ENCODE data around the gene XPO1. TPM values are rescaled to one million over a fixed set of nuclear protein-coding genes. Genes with fewer than 3 reads are reported as not detected.
"Not testable (repeated sequence)": the region's sequence is repeated elsewhere in the genome, so short reads cannot be mapped to it uniquely, and the experiment has no call there.

XPO1 gene
- total RNA-seq, 1 donor = 160 TPM

GRCh38 chr2:61470122-61470951 is 67.8 kb downstream of the XPO1 start:
- Histone ChIP-seq H4K20me1 (ENCODE audit: insufficient read depth, low read length) (peaks cover 17% of the 10 kb centered on the region), H3K27me3 (ENCODE audit: insufficient read depth, low read length) (no peaks in the 10 kb centered on the region), H3K36me3 (ENCODE audit: insufficient read depth, low read length) (peaks cover 5% of the 10 kb centered on the region), H3K27ac (ENCODE audit: low read depth, low read length) (peak overlapping the region; percentile 73), H2AFZ (ENCODE audit: low read length) (peak overlapping the region; percentile 65), H3K4me1 (ENCODE audit: insufficient read depth, low read length) (peaks cover 6% of the 10 kb centered on the region), H3K79me2 (ENCODE audit: insufficient read depth, low read length) (peaks cover 65% of the 10 kb centered on the region), H3K9me3 (ENCODE audit: low read depth, low read length) (no peaks in the 10 kb centered on the region), H3K4me3 (ENCODE audit: insufficient read depth, low read length) (peak overlapping the region; percentile 91), H3K4me2 (ENCODE audit: insufficient read depth, low read length) (peak overlapping the region; percentile 85)
- DNase-seq (ENCODE audit: insufficient read length, low spot score, missing footprints) = peak; percentile 96
- no peak for TF ChIP-seq CTCF (IDR thresholded peaks at IDR 0.05; ENCODE audit: extremely low read depth, low read depth, low read length)

GRCh38 chr2:61469424-61470121 is 68.6 kb downstream of the XPO1 start:
- Histone ChIP-seq H3K27me3 (ENCODE audit: insufficient read depth, low read length) (no peaks in the 10 kb centered on the region), H3K9me3 (ENCODE audit: low read depth, low read length) (no peaks in the 10 kb centered on the region), H3K36me3 (ENCODE audit: insufficient read depth, low read length) (peaks cover 5% of the 10 kb centered on the region), H3K4me3 (ENCODE audit: insufficient read depth, low read length) (peak overlapping the region; percentile 91), H3K79me2 (ENCODE audit: insufficient read depth, low read length) (peaks cover 73% of the 10 kb centered on the region), H2AFZ (ENCODE audit: low read length) (peak overlapping the region; percentile 65), H3K4me2 (ENCODE audit: insufficient read depth, low read length) (peak overlapping the region; percentile 85), H3K4me1 (ENCODE audit: insufficient read depth, low read length) (peaks cover 6% of the 10 kb centered on the region), H4K20me1 (ENCODE audit: insufficient read depth, low read length) (peaks cover 19% of the 10 kb centered on the region), H3K27ac (ENCODE audit: low read depth, low read length) (peak overlapping the region; percentile 73)
- DNase-seq (ENCODE audit: insufficient read length, low spot score, missing footprints) = peak; percentile 89
- no peak for TF ChIP-seq CTCF (IDR thresholded peaks at IDR 0.05; ENCODE audit: extremely low read depth, low read depth, low read length)

GRCh38 chr2:61468231-61468630 is 69.9 kb downstream of the XPO1 start:
- not testable (repeated sequence) for H3K27me3 ChIP-seq (ENCODE audit: insufficient read depth, low read length); H3K4me3 ChIP-seq (ENCODE audit: insufficient read depth, low read length); H3K9me3 ChIP-seq (ENCODE audit: low read depth, low read length); H3K27ac ChIP-seq (ENCODE audit: low read depth, low read length); H3K36me3 ChIP-seq (ENCODE audit: insufficient read depth, low read length); DNase-seq (ENCODE audit: insufficient read length, low spot score, missing footprints); H3K4me1 ChIP-seq (ENCODE audit: insufficient read depth, low read length); H2AFZ ChIP-seq (ENCODE audit: low read length)
- H3K4me2 ChIP-seq (ENCODE audit: insufficient read depth, low read length) = peak overlapping the region; percentile 85
- H3K79me2 ChIP-seq (ENCODE audit: insufficient read depth, low read length) = peaks cover 86% of the 10 kb centered on the region
- peaks cover 32% of the 10 kb centered on the region for H4K20me1 ChIP-seq (ENCODE audit: insufficient read depth, low read length)

GRCh38 chr2:61465045-61465444 is 73.1 kb downstream of the XPO1 start:
- H3K79me2 ChIP-seq (ENCODE audit: insufficient read depth, low read length) = peaks cover 100% of the 10 kb centered on the region
- H3K4me3 ChIP-seq (ENCODE audit: insufficient read depth, low read length) = no peak overlapping the region
- H3K4me1 ChIP-seq (ENCODE audit: insufficient read depth, low read length) = peaks cover 5% of the 10 kb centered on the region
- no peak overlapping the region for H3K27ac ChIP-seq (ENCODE audit: low read depth, low read length)
- DNase-seq (ENCODE audit: insufficient read length, low spot score, missing footprints) = no peak
- no peaks in the 10 kb centered on the region for H3K27me3 ChIP-seq (ENCODE audit: insufficient read depth, low read length)
- no peak overlapping the region for H3K4me2 ChIP-seq (ENCODE audit: insufficient read depth, low read length)
- no peak for TF ChIP-seq CTCF (IDR thresholded peaks at IDR 0.05; ENCODE audit: extremely low read depth, low read depth, low read length)
- H3K9me3 ChIP-seq (ENCODE audit: low read depth, low read length) = no peaks in the 10 kb centered on the region
- peaks cover 52% of the 10 kb centered on the region for H4K20me1 ChIP-seq (ENCODE audit: insufficient read depth, low read length)
- H2AFZ ChIP-seq (ENCODE audit: low read length) = no peak overlapping the region
- peaks cover 5% of the 10 kb centered on the region for H3K36me3 ChIP-seq (ENCODE audit: insufficient read depth, low read length)

Measured in osteoblast (primary cell).